H1 (cell line): ENCODE data around the gene CACNA1F. TPM values are rescaled to one million over a fixed set of nuclear protein-coding genes. Genes with fewer than 3 reads are reported as not detected.

ENCODE experiments used
- BCL11A ChIP-seq, 2 experiments: IDR thresholded peaks; one replicate each; pipeline ENCODE4 v1.6.1; 2011; ENCODE audit warnings: low read depth in 2 of 2, low read length in 2 of 2, mild to moderate bottlenecking in 2 of 2
- CHD7 ChIP-seq: fragments of 300-600 bp; sonication (generic); IDR thresholded peaks from 2 replicates; pipeline ENCODE4 v1.7.1; 2012; ENCODE audit warnings: low read length, moderate library complexity, mild to moderate bottlenecking, inconsistent platforms; ENCODE audit not compliant: insufficient replicate concordance
- FOSL1 ChIP-seq: IDR thresholded peaks from 2 replicates; pipeline ENCODE4 v1.6.1; 2011; ENCODE audit warnings: mild to moderate bottlenecking, low read depth, low read length, moderate library complexity; ENCODE audit not compliant: insufficient read depth
- RFX5 ChIP-seq: IDR thresholded peaks from 2 replicates; pipeline ENCODE4 v1.6.1; 2011; ENCODE audit warnings: low read depth, low read length, improper control_type of control experiment, borderline replicate concordance
- SP4 ChIP-seq: IDR thresholded peaks from 2 replicates; pipeline ENCODE4 v1.6.1; 2012; ENCODE audit warnings: low read length, inconsistent platforms
- polyA plus RNA-seq, 7 experiments: library from polyadenylated mRNA; depleted of rRNA in 3 of 7; stranded (reverse) in 5 of 7; unstranded in 2 of 7; fragments of >200 nt in 5 of 7; fragments of 200-250 nt in 2 of 7; gene quantifications; 1 replicate in 5 of 7; 2 replicates in 1 of 7; 4 replicates in 1 of 7; pipeline versions ENCODE4 v1.2.1 to v1.2.3, GENCODE V29; 2011 to 2013; ENCODE audit warnings: missing spikeins in 2 of 7, mixed read lengths in 2 of 7
- total RNA-seq: library from RNA; stranded (reverse); fragmentation: NEBNext Ultra II Directional; extraction: Animal tissue kit (Norgen Biotek cat#: 25700); gene quantifications from 2 replicates; pipeline ENCODE4 v1.2.1, GENCODE V29; 2021

The CACNA1F gene
- total and polyA plus RNA-seq, 2 of the 8 experiments (the other 6 are each of a cell fraction or from before 2014, with no cell fraction given) = 0.59 to 0.84 TPM

GRCh38 chrX:49237060-49237459 is 3.9 kb upstream of the CACNA1F start (continued):
- TF ChIP-seq CHD7 (no peak), RFX5 (no peak), SP4 (no peak), FOSL1 (no peak), BCL11A (IDR thresholded peaks at IDR 0.05; ENCODE audit: low read depth in 2 of 2, low read length in 2 of 2) (no peak)
